Stimulated activated effector memory CD8-positive, alpha-beta T cell treated with anti-CD3 and anti-CD28 coated beads, Interleukin-12 subunit alpha, Interleukin-12 subunit beta, amount 100 ng/mL, for 72 hours (primary cell): ENCODE results near the gene LPCAT4.

Source experiments
- ATAC-seq: fragments of 150-1000 bp; cut with Tn5 transposase; 2 replicates; pipeline ENCODE4 v1.10.0; 2021
- DNase-seq, 2 donors: peaks; one replicate each; pipeline ENCODE4 v3.0.0; 2021 to 2022; ENCODE audit warnings: low spot score in 2 of 2
- H3K27ac Mint-ChIP-seq: one replicate; pipeline ENCODE4 v1.8.0; 2022; ENCODE audit warnings: mild to moderate bottlenecking, mixed read lengths
- H3K36me3 Mint-ChIP-seq: one replicate; pipeline ENCODE4 v1.8.0; 2022; ENCODE audit warnings: mild to moderate bottlenecking, mixed read lengths
- H3K4me1 Mint-ChIP-seq: one replicate; pipeline ENCODE4 v1.8.0; 2022; ENCODE audit warnings: mixed read lengths
- H3K4me3 Mint-ChIP-seq: one replicate; pipeline ENCODE4 v1.8.0; 2022; ENCODE audit warnings: mild to moderate bottlenecking, mixed read lengths
- H3K9me3 Mint-ChIP-seq: one replicate; pipeline ENCODE4 v1.8.0; 2022; ENCODE audit warnings: mixed read lengths

LPCAT4 gene

GRCh38 chr15:34335176-34336032 lies 31.6 kb downstream of the LPCAT4 start:
- Mint-ChIP-seq H3K9me3 (no peaks in the 10 kb centered on the region), H3K36me3 (peaks cover 39% of the 10 kb centered on the region), H3K27ac (peak overlapping the region; percentile 95), H3K4me3 (peak overlapping the region; percentile 96), H3K4me1 (peaks cover 42% of the 10 kb centered on the region)
- ATAC-seq, result no peak
- DNase-seq, result no peak

GRCh38 chr15:34334672-34335071 lies 32.3 kb downstream of the LPCAT4 start:
- Mint-ChIP-seq H3K36me3 (peaks cover 32% of the 10 kb centered on the region), H3K4me3 (peak overlapping the region; percentile 96), H3K9me3 (no peaks in the 10 kb centered on the region), H3K4me1 (peaks cover 42% of the 10 kb centered on the region), H3K27ac (peak overlapping the region; percentile 95)
- ATAC-seq (no peak), DNase-seq (no peak)

GRCh38 chr15:34332553-34333120 lies 34.4 kb downstream of the LPCAT4 start:
- Mint-ChIP-seq H3K36me3 (peaks cover 12% of the 10 kb centered on the region), H3K4me3 (peak overlapping the region; percentile 96), H3K9me3 (no peaks in the 10 kb centered on the region), H3K4me1 (peaks cover 51% of the 10 kb centered on the region), H3K27ac (no peak overlapping the region)
- ATAC-seq (no peak), DNase-seq (no peak)

DNA sequence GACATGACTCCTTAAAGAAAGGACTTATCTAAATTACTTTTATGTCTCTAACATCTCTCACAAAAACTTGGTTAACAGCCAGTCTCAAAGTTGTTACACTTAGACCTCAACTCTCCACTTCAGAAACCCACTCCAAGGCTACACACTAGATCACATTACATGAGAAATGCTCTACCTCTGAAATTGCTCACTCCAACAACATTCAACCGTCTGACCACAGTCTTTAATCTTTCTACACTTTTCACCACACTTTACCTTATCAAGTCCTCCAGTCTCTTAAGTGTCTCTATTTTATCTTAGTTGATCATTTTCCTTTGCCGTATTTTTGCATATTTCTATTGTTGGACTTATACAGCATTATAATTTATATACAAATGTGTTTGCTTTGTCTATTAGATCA lies 35.2 kb downstream of the LPCAT4 start:
- DNase-seq (no peak), ATAC-seq (peak; percentile 82)
- peak overlapping the region; percentile 13 for H3K4me3 Mint-ChIP-seq
- H3K27ac Mint-ChIP-seq, result peak overlapping the region; percentile 1
- H3K9me3 Mint-ChIP-seq, result no peaks in the 10 kb centered on the region
- peaks cover 47% of the 10 kb centered on the region for H3K4me1 Mint-ChIP-seq
- peaks cover 5% of the 10 kb centered on the region for H3K36me3 Mint-ChIP-seq

GRCh38 chr15:34330279-34330678 lies 36.7 kb downstream of the LPCAT4 start:
- Mint-ChIP-seq H3K4me3 (no peak overlapping the region), H3K27ac (peak overlapping the region; percentile 29)

GRCh38 chr15:34329006-34329405 lies 38.0 kb downstream of the LPCAT4 start:
- ATAC-seq (no peak), DNase-seq (no peak)
- no peak overlapping the region for H3K4me3 Mint-ChIP-seq
- no peak overlapping the region for H3K27ac Mint-ChIP-seq
- peaks cover 28% of the 10 kb centered on the region for H3K4me1 Mint-ChIP-seq
- H3K36me3 Mint-ChIP-seq, result no peaks in the 10 kb centered on the region
- no peaks in the 10 kb centered on the region for H3K9me3 Mint-ChIP-seq

More at GRCh38 chr15:34330279-34330678, 36.7 kb downstream of the LPCAT4 start:
- Mint-ChIP-seq H3K9me3 (no peaks in the 10 kb centered on the region), H3K4me1 (peaks cover 32% of the 10 kb centered on the region), H3K36me3 (no peaks in the 10 kb centered on the region)
- no peak for DNase-seq
- ATAC-seq, result no peak

DNA sequence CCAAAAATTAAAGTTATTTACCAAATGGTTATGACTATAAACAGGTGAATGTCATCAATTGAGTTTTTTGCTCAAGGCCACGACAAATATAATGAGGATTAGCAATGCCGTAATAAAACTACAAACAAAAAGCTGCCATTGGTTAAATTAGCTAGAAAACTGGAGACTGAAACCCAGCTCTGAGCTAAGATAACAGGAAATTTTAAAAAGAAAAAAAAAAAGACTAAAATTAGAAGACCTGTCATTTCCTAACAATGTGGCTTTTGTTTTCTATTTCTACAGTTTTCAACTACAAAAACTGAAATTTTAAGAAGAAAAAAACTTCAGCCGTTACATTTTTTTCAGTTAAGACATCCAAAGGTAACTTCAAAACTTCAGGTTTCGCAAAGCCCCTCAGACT lies 39.1 kb downstream of the LPCAT4 start:
- Mint-ChIP-seq H3K4me1 (peaks cover 25% of the 10 kb centered on the region), H3K9me3 (no peaks in the 10 kb centered on the region), H3K27ac (peak overlapping the region; percentile 23), H3K4me3 (peak overlapping the region; percentile 21), H3K36me3 (no peaks in the 10 kb centered on the region)
- ATAC-seq (no peak), DNase-seq (no peak)

GRCh38 chr15:34325368-34325767 lies 41.6 kb downstream of the LPCAT4 start:
- Mint-ChIP-seq H3K4me1 (peaks cover 9% of the 10 kb centered on the region), H3K9me3 (no peaks in the 10 kb centered on the region), H3K27ac (peak overlapping the region; percentile 43), H3K4me3 (no peak overlapping the region), H3K36me3 (no peaks in the 10 kb centered on the region)
- no peak for DNase-seq
- no peak for ATAC-seq

DNA sequence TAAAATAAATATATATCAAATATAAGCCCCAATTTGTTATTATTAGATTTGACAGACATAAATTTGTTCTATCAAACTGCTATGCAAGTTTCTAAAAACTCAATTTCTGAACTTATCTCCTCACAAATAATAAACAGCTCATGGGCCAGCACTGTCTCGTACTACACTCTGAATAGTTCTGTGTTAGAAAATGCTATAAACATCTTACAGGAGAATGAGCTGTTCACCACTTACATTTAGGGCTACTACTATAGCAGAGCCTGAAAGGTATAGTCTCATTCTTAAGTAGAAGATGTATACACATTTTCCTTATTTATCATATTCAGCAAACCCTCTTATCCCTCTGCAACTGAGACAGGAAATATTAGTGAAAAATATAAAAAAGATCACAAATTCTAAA lies 42.1 kb downstream of the LPCAT4 start:
- H3K27ac Mint-ChIP-seq, result peak overlapping the region; percentile 43
- H3K4me3 Mint-ChIP-seq, result no peak overlapping the region
- H3K9me3 Mint-ChIP-seq, result no peaks in the 10 kb centered on the region
- H3K36me3 Mint-ChIP-seq, result no peaks in the 10 kb centered on the region
- H3K4me1 Mint-ChIP-seq, result peaks cover 9% of the 10 kb centered on the region
- no peak for DNase-seq
- ATAC-seq, result no peak

DNA sequence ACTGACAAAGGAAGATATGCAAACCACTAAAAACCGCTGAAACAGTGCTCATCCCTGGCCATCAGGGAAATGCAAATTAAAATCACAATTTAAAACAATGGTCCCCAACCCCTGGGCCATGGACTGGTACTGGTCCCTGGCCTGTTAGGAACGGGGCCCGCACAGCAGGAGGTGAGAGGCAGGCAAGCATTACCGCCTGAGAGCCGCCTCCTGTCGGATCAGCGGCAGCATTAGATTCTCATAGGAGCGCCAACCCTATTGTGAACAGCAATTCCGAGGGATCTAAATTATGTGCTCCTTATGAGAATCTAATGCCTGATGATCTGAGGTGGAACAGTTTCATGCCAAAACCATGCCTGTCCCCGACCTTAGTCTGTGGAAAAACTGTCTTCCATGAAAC lies 43.8 kb downstream of the LPCAT4 start:
- Mint-ChIP-seq H3K36me3 (no peaks in the 10 kb centered on the region), H3K27ac (no peak overlapping the region)
- no peak for ATAC-seq

DNA sequence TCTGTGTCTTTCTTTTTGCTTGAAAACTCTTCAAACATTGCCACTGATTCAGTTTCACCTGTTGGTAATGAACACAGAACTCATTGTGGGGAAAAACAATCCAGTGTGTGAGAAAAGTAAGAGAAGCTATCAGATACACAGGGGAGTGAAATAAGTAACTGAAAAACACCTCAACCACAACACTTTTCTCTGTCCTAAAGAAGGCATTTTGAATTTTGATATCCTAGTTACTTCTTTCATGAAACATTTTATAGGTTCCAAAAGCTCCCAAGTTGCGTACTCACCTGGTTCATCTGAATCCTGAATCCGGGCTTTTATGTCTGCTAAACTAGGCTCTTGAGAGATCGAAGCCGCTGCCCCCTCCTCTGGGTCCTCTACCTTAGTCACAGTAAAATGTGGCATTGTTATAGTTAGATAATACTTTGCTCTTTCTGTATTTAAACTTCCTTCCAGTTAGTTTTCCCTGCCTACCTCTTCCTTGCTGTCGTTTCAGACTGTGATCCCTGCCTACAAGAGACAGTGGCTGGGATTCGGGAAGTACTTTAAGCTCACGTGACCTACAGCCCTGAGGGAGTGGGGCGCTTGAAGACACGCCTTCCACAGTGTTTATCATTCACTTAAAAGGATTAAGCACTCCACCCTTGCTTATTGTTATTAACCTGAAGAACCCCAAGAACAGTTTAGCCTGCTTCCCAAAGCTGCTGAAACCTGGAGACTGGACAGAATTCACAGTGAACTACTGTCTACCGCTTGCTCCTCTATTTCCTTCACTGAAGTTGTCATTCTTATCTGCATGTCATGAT lies 48.5 kb downstream of the LPCAT4 start:
- Mint-ChIP-seq H3K9me3 (no peaks in the 10 kb centered on the region), H3K27ac (peak overlapping the region; percentile 87), H3K36me3 (peaks cover 12% of the 10 kb centered on the region), H3K4me3 (peak overlapping the region; percentile 71), H3K4me1 (peaks cover 24% of the 10 kb centered on the region)
- no peak for DNase-seq
- ATAC-seq, result peak; percentile 66

More for the DNA sequence above, 43.8 kb downstream of the LPCAT4 start:
- no peak overlapping the region for H3K4me3 Mint-ChIP-seq
- H3K4me1 Mint-ChIP-seq, result peaks cover 9% of the 10 kb centered on the region
- H3K9me3 Mint-ChIP-seq, result no peaks in the 10 kb centered on the region
- DNase-seq, result no peak

DNA sequence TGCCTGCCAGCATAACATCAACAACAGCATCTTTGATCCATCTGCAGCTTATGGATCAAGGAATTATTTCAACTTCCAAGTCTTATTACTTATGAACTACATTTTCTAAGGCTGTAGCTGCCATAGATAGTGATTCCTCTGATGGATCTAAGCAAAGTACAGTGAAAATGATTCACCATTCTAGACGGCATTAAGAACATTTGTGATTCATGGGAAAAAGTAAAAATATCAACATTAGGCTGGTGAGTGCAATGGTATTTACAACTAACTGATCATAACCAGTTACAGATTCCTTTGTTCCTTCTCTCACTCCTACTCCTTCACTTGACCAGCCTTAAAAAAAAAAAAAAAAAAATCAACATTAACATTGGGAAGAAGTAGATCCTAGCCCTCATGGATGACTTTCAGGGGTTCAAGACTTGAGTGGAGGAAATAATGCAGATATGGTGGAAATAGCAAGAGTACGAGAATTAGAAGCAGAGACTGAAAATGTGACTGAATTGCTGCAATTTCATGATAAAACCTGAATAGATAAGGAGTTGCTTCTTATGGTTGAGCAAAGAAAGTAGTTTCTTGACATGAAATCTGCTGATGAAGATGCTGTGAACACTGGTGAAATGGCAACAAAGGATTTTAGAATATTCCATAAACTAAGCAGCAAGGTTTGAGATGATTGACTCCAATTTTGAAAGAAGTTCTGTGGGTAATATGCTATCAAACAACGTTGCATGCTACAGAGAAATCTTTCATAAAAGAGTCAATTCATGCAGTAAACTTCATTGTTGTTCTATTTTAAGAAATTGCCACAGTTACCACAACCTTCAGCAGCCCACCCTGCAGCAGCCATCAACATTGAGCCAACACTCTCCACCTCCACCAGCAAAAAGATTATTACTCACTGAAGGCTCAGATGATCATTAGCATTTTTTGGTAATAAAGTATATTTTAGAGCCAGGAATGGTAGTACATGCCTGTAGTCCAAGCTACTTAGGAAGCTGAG lies 52.2 kb downstream of the LPCAT4 start:
- Mint-ChIP-seq H3K36me3 (peaks cover 12% of the 10 kb centered on the region), H3K27ac (no peak overlapping the region), H3K9me3 (no peaks in the 10 kb centered on the region), H3K4me1 (peaks cover 38% of the 10 kb centered on the region), H3K4me3 (no peak overlapping the region)
- no peak for ATAC-seq
- DNase-seq, result no peak

GRCh38 chr15:34311563-34311962 lies 55.4 kb downstream of the LPCAT4 start:
- no peaks in the 10 kb centered on the region for H3K9me3 Mint-ChIP-seq
- H3K4me1 Mint-ChIP-seq, result peaks cover 29% of the 10 kb centered on the region
- ATAC-seq (no peak), DNase-seq (no peak)
- peak overlapping the region; percentile 1 for H3K27ac Mint-ChIP-seq
- H3K36me3 Mint-ChIP-seq, result peaks cover 24% of the 10 kb centered on the region
- H3K4me3 Mint-ChIP-seq, result no peak overlapping the region
